ENCODE data around the gene COX6B2.

GRCh38 chr19:55392820-55393761 is 38.6 kb upstream of the COX6B2 start:
- TF ChIP-seq POLR2A (IDR thresholded peaks at IDR 0.05), result no peak
- TF ChIP-seq, protein P1, sequence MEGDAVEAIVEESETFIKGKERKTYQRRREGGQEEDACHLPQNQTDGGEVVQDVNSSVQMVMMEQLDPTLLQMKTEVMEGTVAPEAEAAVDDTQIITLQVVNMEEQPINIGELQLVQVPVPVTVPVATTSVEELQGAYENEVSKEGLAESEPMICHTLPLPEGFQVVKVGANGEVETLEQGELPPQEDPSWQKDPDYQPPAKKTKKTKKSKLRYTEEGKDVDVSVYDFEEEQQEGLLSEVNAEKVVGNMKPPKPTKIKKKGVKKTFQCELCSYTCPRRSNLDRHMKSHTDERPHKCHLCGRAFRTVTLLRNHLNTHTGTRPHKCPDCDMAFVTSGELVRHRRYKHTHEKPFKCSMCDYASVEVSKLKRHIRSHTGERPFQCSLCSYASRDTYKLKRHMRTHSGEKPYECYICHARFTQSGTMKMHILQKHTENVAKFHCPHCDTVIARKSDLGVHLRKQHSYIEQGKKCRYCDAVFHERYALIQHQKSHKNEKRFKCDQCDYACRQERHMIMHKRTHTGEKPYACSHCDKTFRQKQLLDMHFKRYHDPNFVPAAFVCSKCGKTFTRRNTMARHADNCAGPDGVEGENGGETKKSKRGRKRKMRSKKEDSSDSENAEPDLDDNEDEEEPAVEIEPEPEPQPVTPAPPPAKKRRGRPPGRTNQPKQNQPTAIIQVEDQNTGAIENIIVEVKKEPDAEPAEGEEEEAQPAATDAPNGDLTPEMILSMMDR (IDR thresholded peaks at IDR 0.05), result no peak
